GM12891 (cell line): ENCODE results near the gene DDX52.
A peak's percentile ranks its signal among the peaks of the same experiment; 100 is the strongest.

Experiments
- DNase-seq: peaks from one replicate; pipeline ENCODE4 v3.0.0; 2011; ENCODE audit warnings: low spot score; ENCODE audit not compliant: insufficient read length
- FAIRE-seq: peaks from 2 replicates; lab custom pipeline; 2011; peaks lifted over from hg19 to GRCh38; lab: Jason Lieb, UNC
- PAX5 ChIP-seq: IDR thresholded peaks from 2 replicates; pipeline ENCODE4 v1.6.1; 2011; ENCODE audit warnings: low read length, moderate library complexity, mild to moderate bottlenecking; ENCODE audit not compliant: insufficient read depth, severe bottlenecking
- POLR2A ChIP-seq: IDR thresholded peaks from 2 replicates; pipeline ENCODE4 v1.6.1; 2011; ENCODE audit warnings: low read depth, low read length, control low read depth
- POLR2AphosphoS5 ChIP-seq: IDR thresholded peaks from 2 replicates; pipeline ENCODE4 v1.6.1; 2011; ENCODE audit warnings: low read depth, low read length, control low read depth
- POU2F2 ChIP-seq: IDR thresholded peaks from 2 replicates; pipeline ENCODE4 v1.6.1; 2011; ENCODE audit warnings: low read depth, mild to moderate bottlenecking, control low read depth, low read length, moderate library complexity
- SPI1 ChIP-seq: IDR thresholded peaks from 2 replicates; pipeline ENCODE4 v1.6.1; 2011; ENCODE audit warnings: low read depth, low read length, control low read depth
- TAF1 ChIP-seq: IDR thresholded peaks from 2 replicates; pipeline ENCODE4 v1.6.1; 2011; ENCODE audit warnings: low read depth, low read length, control low read depth

The DDX52 gene

GRCh38 chr17:37592291-37592690 lies 51.0 kb downstream of the DDX52 start:
- no peak for TF ChIP-seq POLR2A
- no peak for TF ChIP-seq POU2F2
- FAIRE-seq (no peak), DNase-seq (no peak)

GRCh38 chr17:37585066-37585465 lies 58.2 kb downstream of the DDX52 start:
- FAIRE-seq (no peak), DNase-seq (no peak)
- TF ChIP-seq POLR2A (no peak), SPI1 (no peak), PAX5 (no peak), TAF1 (no peak), POLR2AphosphoS5 (no peak), POU2F2 (no peak)

- DNase-seq (no peak), FAIRE-seq (no peak)
- TF ChIP-seq TAF1, result no peak
- no peak for TF ChIP-seq POU2F2
- no peak for TF ChIP-seq POLR2A
- no peak for TF ChIP-seq POLR2AphosphoS5
- no peak for TF ChIP-seq PAX5
- TF ChIP-seq SPI1, result no peak
Measured at GRCh38 chr17:37576281-37576680, 67.0 kb downstream of the DDX52 start.

GRCh38 chr17:37574427-37574826 lies 68.8 kb downstream of the DDX52 start:
- FAIRE-seq (no peak), DNase-seq (no peak)
- TF ChIP-seq POLR2AphosphoS5, result no peak
- no peak for TF ChIP-seq POU2F2

GRCh38 chr17:37571674-37572073 lies 71.6 kb downstream of the DDX52 start:
- TF ChIP-seq SPI1 (no peak), TAF1 (no peak), POU2F2 (no peak), POLR2AphosphoS5 (no peak), POLR2A (no peak), PAX5 (no peak)
- DNase-seq (no peak), FAIRE-seq (no peak)

- DNase-seq (peak; percentile 7), FAIRE-seq (no peak)
- TF ChIP-seq POLR2A, result no peak
- TF ChIP-seq POLR2AphosphoS5, result no peak
- TF ChIP-seq TAF1, result no peak
- no peak for TF ChIP-seq SPI1
- no peak for TF ChIP-seq POU2F2
- TF ChIP-seq PAX5, result no peak
Measured at GRCh38 chr17:37570527-37571093, 72.6 kb downstream of the DDX52 start.

GRCh38 chr17:37568350-37569053 lies 74.7 kb downstream of the DDX52 start:
- TF ChIP-seq POU2F2 (no peak), SPI1 (no peak), TAF1 (no peak), POLR2A (no peak), POLR2AphosphoS5 (no peak), PAX5 (no peak)
- DNase-seq (no peak), FAIRE-seq (no peak)

- no peak for TF ChIP-seq PAX5
- TF ChIP-seq TAF1, result no peak
- FAIRE-seq, result no peak
- DNase-seq, result no peak
Measured at GRCh38 chr17:37567538-37567937, 75.7 kb downstream of the DDX52 start.

- TF ChIP-seq POLR2A (no peak), POLR2AphosphoS5 (no peak), TAF1 (no peak), POU2F2 (no peak), SPI1 (no peak), PAX5 (no peak)
- DNase-seq (no peak), FAIRE-seq (no peak)
Measured at GRCh38 chr17:37567137-37567536, 76.1 kb downstream of the DDX52 start.

GRCh38 chr17:37564252-37564651 lies 79.0 kb downstream of the DDX52 start:
- FAIRE-seq (no peak), DNase-seq (no peak)
- TF ChIP-seq TAF1, result no peak
- TF ChIP-seq POLR2A, result no peak
- TF ChIP-seq PAX5, result no peak
- TF ChIP-seq POU2F2, result no peak
- no peak for TF ChIP-seq POLR2AphosphoS5
- TF ChIP-seq SPI1, result no peak
